Liver (tissue), 9 donors: ENCODE measurements around the gene WDR1. TPM values are rescaled to one million over a fixed set of nuclear protein-coding genes. Genes with fewer than 3 reads are reported as not detected.

Source experiments
- DNase-seq: peaks from one replicate; pipeline ENCODE4 v3.0.0-alpha.2; 2017; ENCODE audit warnings: low spot score
- H3K27ac ChIP-seq, 2 donors: one replicate each; pipeline ENCODE4 v1.7.0; 2013; ENCODE audit warnings: inconsistent platforms in 2 of 2, low read length in 2 of 2, control low read depth in 1 of 2, low read depth in 1 of 2, mild to moderate bottlenecking in 1 of 2
- H3K27me3 ChIP-seq, 4 donors: one replicate each; pipeline versions ENCODE4 v1.6.1 to v1.7.0; 2013; ENCODE audit warnings: low read length in 3 of 4, inconsistent platforms in 1 of 4, mild to moderate bottlenecking in 1 of 4, moderate library complexity in 1 of 4; ENCODE audit not compliant: control insufficient read depth in 4 of 4, insufficient read depth in 4 of 4
- H3K36me3 ChIP-seq, 4 donors: one replicate each; pipeline versions ENCODE4 v1.6.1 to v1.7.0; 2013; ENCODE audit warnings: low read length in 3 of 4, mild to moderate bottlenecking in 3 of 4, low read depth in 1 of 4, moderate library complexity in 1 of 4; ENCODE audit not compliant: control insufficient read depth in 4 of 4, insufficient read depth in 3 of 4
- H3K4me1 ChIP-seq, 4 donors: one replicate each; pipeline versions ENCODE4 v1.6.1 to v1.7.0; 2013; ENCODE audit warnings: low read length in 3 of 4, mild to moderate bottlenecking in 3 of 4, moderate library complexity in 1 of 4; ENCODE audit not compliant: control insufficient read depth in 4 of 4, insufficient read depth in 4 of 4
- H3K4me3 ChIP-seq, 3 donors: one replicate each; pipeline versions ENCODE4 v1.6.1 to v1.7.0; 2013; ENCODE audit warnings: low read length in 3 of 3, control low read depth in 1 of 3, low read depth in 1 of 3, mild to moderate bottlenecking in 1 of 3
- H3K9ac ChIP-seq, 2 donors: one replicate each; pipeline ENCODE4 v1.7.0; 2013; ENCODE audit warnings: low read length in 2 of 2, mild to moderate bottlenecking in 2 of 2, moderate library complexity in 2 of 2, control low read depth in 1 of 2, low read depth in 1 of 2
- H3K9me3 ChIP-seq, 4 donors: one replicate each; pipeline versions ENCODE4 v1.6.1 to v1.7.0; 2013; ENCODE audit warnings: low read length in 3 of 4; ENCODE audit not compliant: control insufficient read depth in 4 of 4
- ATF3 ChIP-seq: IDR thresholded peaks from 2 replicates; pipeline ENCODE4 v1.6.1; 2016; ENCODE audit warnings: antibody characterized with exemption
- CTCF ChIP-seq: fragments of 150-350 bp; IDR thresholded peaks from 2 replicates; pipeline ENCODE4 v1.5.1; 2017; ENCODE audit warnings: improper control_type of control experiment, low read depth, low read length; ENCODE audit not compliant: missing input control
- EGR1 ChIP-seq, 2 donors: IDR thresholded peaks; 2 replicates each; pipeline ENCODE4 v1.6.1; 2016 to 2018; ENCODE audit warnings: antibody characterized with exemption in 2 of 2, low read depth in 2 of 2
- FOXA2 ChIP-seq: IDR thresholded peaks from 2 replicates; pipeline ENCODE4 v1.6.1; 2016; ENCODE audit warnings: antibody characterized with exemption
- GABPA ChIP-seq, 2 donors: IDR thresholded peaks in 1 of 2; conservative IDR thresholded peaks in 1 of 2; 2 replicates each; pipeline ENCODE4 v1.6.1; 2016; ENCODE audit warnings: antibody characterized with exemption in 2 of 2, mild to moderate bottlenecking in 1 of 2, moderate library complexity in 1 of 2
- HNF4A ChIP-seq, 2 donors: conservative IDR thresholded peaks; 2 replicates each; pipeline ENCODE4 v1.6.1; 2016; ENCODE audit warnings: antibody characterized with exemption in 2 of 2, mild to moderate bottlenecking in 2 of 2
- HNF4G ChIP-seq: IDR thresholded peaks from 2 replicates; pipeline ENCODE4 v1.6.1; 2016; ENCODE audit warnings: antibody characterized with exemption
- JUND ChIP-seq, 2 donors: IDR thresholded peaks; 2 replicates each; pipeline ENCODE4 v1.6.1; 2016; ENCODE audit warnings: antibody characterized with exemption in 2 of 2
- MAX ChIP-seq: IDR thresholded peaks from 2 replicates; pipeline ENCODE4 v1.6.1; 2016; ENCODE audit warnings: antibody characterized with exemption
- RAD21 ChIP-seq, 2 donors: IDR thresholded peaks; 2 replicates each; pipeline ENCODE4 v1.6.1; 2016; ENCODE audit warnings: antibody characterized with exemption in 2 of 2, mild to moderate bottlenecking in 2 of 2
- REST ChIP-seq: IDR thresholded peaks from 2 replicates; pipeline ENCODE4 v1.6.1; 2016; ENCODE audit warnings: antibody characterized with exemption, mild to moderate bottlenecking
- RXRA ChIP-seq, 2 donors: IDR thresholded peaks; 2 replicates each; pipeline ENCODE4 v1.6.1; 2017 to 2018; ENCODE audit warnings: antibody characterized with exemption in 2 of 2, mild to moderate bottlenecking in 1 of 2
- SP1 ChIP-seq: IDR thresholded peaks from 2 replicates; pipeline ENCODE4 v1.6.1; 2018; ENCODE audit warnings: antibody characterized with exemption, mild to moderate bottlenecking
- YY1 ChIP-seq: IDR thresholded peaks from 2 replicates; pipeline ENCODE4 v1.6.1; 2016; ENCODE audit warnings: antibody characterized with exemption, mild to moderate bottlenecking
- ZBTB33 ChIP-seq: IDR thresholded peaks from 2 replicates; pipeline ENCODE4 v1.6.1; 2016; ENCODE audit warnings: antibody characterized with exemption
- WGBS: extraction: QIAGEN DNeasy Blood & Tissue Kit; methylation state at CpG from one replicate; pipeline ENCODE4 v1.1.7; 2013; 5-methylcytosine and 5-hydroxymethylcytosine counted together
- polyA plus RNA-seq, 2 donors: library from polyadenylated mRNA; stranded (reverse) in 1 of 2; unstranded in 1 of 2; fragments of 200-250 nt in 1 of 2; fragments of >200 nt in 1 of 2; fragmentation: Nextera tagmentation in 1 of 2; extraction: Ambion mirVana in 1 of 2; gene quantifications; one replicate each; pipeline versions ENCODE4 v1.2.1 to v1.2.3, GENCODE V29; 2013 to 2015
- total RNA-seq, 2 donors: library from RNA; depleted of rRNA; stranded (reverse); fragments of >200 nt; gene quantifications; one replicate each; pipeline ENCODE4 v1.2.3, GENCODE V29; 2014
- donor health status: healthy.
- donor health status: healthy.
- donor health status: healthy.
- donor health status: healthy.
- donor health status: healthy.

Gene WDR1
- total and polyA plus RNA-seq, 4 donors, result 31.1 to 97.4 (median 65.7) TPM

GRCh38 chr4:10083331-10083771 is 33.2 kb downstream of the WDR1 start:
- H3K4me1 ChIP-seq, result peaks cover 0 to 9% (median 0%) of the 10 kb centered on the region in 4 donors
- no peak overlapping the region for H3K9ac ChIP-seq
- peaks cover 40 to 94% (median 70%) of the 10 kb centered on the region in 4 donors for H3K36me3 ChIP-seq
- 95% methylated on average over 12 of the region's 12 CpGs for WGBS
- DNase-seq, result no peak
- no peak overlapping the region for H3K27ac ChIP-seq
- H3K4me3 ChIP-seq, result no peak overlapping the region
- TF ChIP-seq RXRA (IDR thresholded peaks at IDR 0.05) (no peak), MAX (no peak), EGR1 (IDR thresholded peaks at IDR 0.05; ENCODE audit: low read depth in 2 of 2) (no peak), REST (no peak), JUND (IDR thresholded peaks at IDR 0.05) (no peak), CTCF (no peak), GABPA (IDR thresholded peaks at IDR 0.05 in 1 of 2, conservative IDR thresholded peaks at IDR 0.05 in 1 of 2) (no peak), RAD21 (IDR thresholded peaks at IDR 0.05) (no peak), YY1 (no peak), SP1 (no peak), FOXA2 (no peak), HNF4G (no peak)
- H3K27me3 ChIP-seq, result no peaks in the 10 kb centered on the region
- no peaks in the 10 kb centered on the region for H3K9me3 ChIP-seq

- 97% methylated on average over 20 of the region's 20 CpGs for WGBS
- H3K9me3 ChIP-seq, result no peaks in the 10 kb centered on the region
- H3K36me3 ChIP-seq, result peaks cover 38 to 94% (median 68%) of the 10 kb centered on the region in 4 donors
- H3K27me3 ChIP-seq, result no peaks in the 10 kb centered on the region
- no peak overlapping the region for H3K9ac ChIP-seq
- H3K4me1 ChIP-seq, result peaks cover 0 to 9% (median 0%) of the 10 kb centered on the region in 4 donors
- DNase-seq, result no peak
- no peak overlapping the region for H3K4me3 ChIP-seq
- no peak overlapping the region for H3K27ac ChIP-seq
- no peak for TF ChIP-seq ZBTB33
- TF ChIP-seq SP1, result no peak
- TF ChIP-seq REST, result no peak
- TF ChIP-seq JUND (IDR thresholded peaks at IDR 0.05), result no peak
- no peak for TF ChIP-seq ATF3
- no peak for TF ChIP-seq HNF4A (conservative IDR thresholded peaks at IDR 0.05)
- no peak for TF ChIP-seq FOXA2
- no peak for TF ChIP-seq HNF4G
- TF ChIP-seq YY1, result no peak
- no peak for TF ChIP-seq GABPA (IDR thresholded peaks at IDR 0.05 in 1 of 2, conservative IDR thresholded peaks at IDR 0.05 in 1 of 2)
- TF ChIP-seq CTCF, result no peak
- TF ChIP-seq EGR1 (IDR thresholded peaks at IDR 0.05; ENCODE audit: low read depth in 2 of 2), result no peak
- no peak for TF ChIP-seq RXRA (IDR thresholded peaks at IDR 0.05)
Observed at GRCh38 chr4:10082459-10083272, 33.9 kb downstream of the WDR1 start.
